Neuronal stem cell (in vitro differentiated cells): ENCODE data around the gene GAR1.

Experiments used
- DNase-seq: peaks from one replicate; pipeline ENCODE4 v3.0.0-alpha.2; 2013; ENCODE audit warnings: low spot score
- H2AFZ ChIP-seq: one replicate; pipeline ENCODE4 v1.6.1; 2013; ENCODE audit warnings: mild to moderate bottlenecking, low read length, inconsistent platforms
- H2AK5ac ChIP-seq: 2 replicates; pipeline ENCODE4 v1.6.1; 2013; ENCODE audit warnings: low read depth, mild to moderate bottlenecking, inconsistent platforms, low read length, moderate library complexity, mixed read lengths
- H2BK120ac ChIP-seq: 2 replicates; pipeline ENCODE4 v1.6.1; 2013; ENCODE audit warnings: low read depth, mild to moderate bottlenecking, inconsistent platforms, low read length, moderate library complexity, mixed read lengths
- H2BK12ac ChIP-seq: one replicate; pipeline ENCODE4 v1.6.1; 2013; ENCODE audit warnings: low read length, inconsistent platforms
- H2BK15ac ChIP-seq: 2 replicates; pipeline ENCODE4 v1.6.1; 2013; ENCODE audit warnings: mild to moderate bottlenecking, low read length, inconsistent platforms, mixed read lengths
- H2BK5ac ChIP-seq: one replicate; pipeline ENCODE4 v1.6.1; 2013; ENCODE audit warnings: inconsistent platforms, mild to moderate bottlenecking, low read length, moderate library complexity
- H3K14ac ChIP-seq: one replicate; pipeline ENCODE4 v1.6.1; 2013; ENCODE audit warnings: low read length, inconsistent platforms
- H3K18ac ChIP-seq: 2 replicates; pipeline ENCODE4 v1.6.1; 2013; ENCODE audit warnings: low read length, inconsistent platforms
- H3K23ac ChIP-seq: 2 replicates; pipeline ENCODE4 v1.6.1; 2013; ENCODE audit warnings: low read depth, mild to moderate bottlenecking, mixed read lengths, low read length, inconsistent platforms; ENCODE audit not compliant: poor library complexity
- H3K27ac ChIP-seq: replicated peaks from 3 replicates; pipeline ENCODE4 v1.5.1; 2013; ENCODE audit warnings: low read length, inconsistent platforms
- H3K27me3 ChIP-seq, 3 experiments: 2 replicates each; pipeline ENCODE4 v1.6.1; 2013; ENCODE audit warnings: low read length in 3 of 3, mild to moderate bottlenecking in 2 of 3, inconsistent platforms in 1 of 3, low read depth in 1 of 3, mixed read lengths in 1 of 3, moderate library complexity in 1 of 3; ENCODE audit not compliant: control insufficient read depth in 3 of 3, insufficient read depth in 3 of 3
- H3K36me3 ChIP-seq, 2 donors: replicated peaks in 1 of 2; 2 replicates each; pipeline ENCODE4 v1.6.1; 2013; ENCODE audit warnings: low read length in 2 of 2; ENCODE audit not compliant: control insufficient read depth in 2 of 2, insufficient read depth in 2 of 2
- H3K4ac ChIP-seq: 2 replicates; pipeline ENCODE4 v1.6.1; 2013; ENCODE audit warnings: inconsistent platforms, mild to moderate bottlenecking, low read length, moderate library complexity
- H3K4me1 ChIP-seq, 2 donors: 1 replicate in 1 of 2; 2 replicates in 1 of 2; pipeline ENCODE4 v1.6.1; 2013; ENCODE audit warnings: low read length in 2 of 2, low read depth in 1 of 2; ENCODE audit not compliant: control insufficient read depth in 2 of 2, insufficient read depth in 1 of 2
- H3K4me2 ChIP-seq: one replicate; pipeline ENCODE4 v1.6.1; 2013; ENCODE audit warnings: mild to moderate bottlenecking, low read length, inconsistent platforms; ENCODE audit not compliant: insufficient read depth, poor library complexity, severe bottlenecking
- H3K4me3 ChIP-seq, 2 donors: 2 replicates each; pipeline ENCODE4 v1.5.1; 2013; ENCODE audit warnings: low read length in 2 of 2, mild to moderate bottlenecking in 2 of 2, inconsistent platforms in 1 of 2, moderate library complexity in 1 of 2
- H3K79me1 ChIP-seq: one replicate; pipeline ENCODE4 v1.6.1; 2013; ENCODE audit warnings: low read depth, mild to moderate bottlenecking, inconsistent platforms, low read length, moderate library complexity
- H3K9ac ChIP-seq: one replicate; pipeline ENCODE4 v1.6.1; 2013; ENCODE audit warnings: mild to moderate bottlenecking, low read depth, low read length, inconsistent platforms; ENCODE audit not compliant: poor library complexity
- H3K9me3 ChIP-seq, 2 donors: replicated peaks in 1 of 2; 2 replicates each; pipeline versions ENCODE3 to v1.6.1; 2013; ENCODE audit warnings: low read length in 2 of 2, mild to moderate bottlenecking in 2 of 2, inconsistent platforms in 1 of 2, low read depth in 1 of 2, mixed read lengths in 1 of 2, moderate library complexity in 1 of 2; ENCODE audit not compliant: control insufficient read depth in 2 of 2, insufficient read depth in 1 of 2
- H4K8ac ChIP-seq: one replicate; pipeline ENCODE4 v1.6.1; 2013; ENCODE audit warnings: low read depth, mild to moderate bottlenecking, inconsistent platforms, low read length, moderate library complexity
- H4K91ac ChIP-seq: one replicate; pipeline ENCODE4 v1.6.1; 2013; ENCODE audit warnings: low read length, low read depth, mild to moderate bottlenecking, inconsistent platforms; ENCODE audit not compliant: poor library complexity
- WGBS, 2 donors: extraction: QIAGEN DNeasy Blood & Tissue Kit; methylation state at CpG; one replicate each; pipeline ENCODE4 v1.1.7; 2013; ENCODE audit warnings: missing lambda C conversion rate in 2 of 2, mixed read lengths in 1 of 2; ENCODE audit not compliant: insufficient read length in 2 of 2, insufficient replicate concordance in 1 of 2; ENCODE audit errors: extremely low coverage in 2 of 2; 5-methylcytosine and 5-hydroxymethylcytosine counted together

Gene GAR1

GRCh38 chr4:109864134-109864533, 48.6 kb downstream of the GAR1 start:
- Histone ChIP-seq H2BK120ac (no peak overlapping the region), H2BK15ac (no peak overlapping the region), H3K27ac (no peak overlapping the region), H2AK5ac (no peak overlapping the region), H2BK12ac (no peak overlapping the region), H2AFZ (no peak overlapping the region), H3K9me3 (peaks cover 0 to 7% of the 10 kb centered on the region in 2 donors), H3K18ac (no peak overlapping the region), H2BK5ac (no peak overlapping the region), H3K27me3 (no peaks in the 10 kb centered on the region), H3K36me3 (no peaks in the 10 kb centered on the region), H4K8ac (no peak overlapping the region), H3K4me3 (no peak overlapping the region), H3K9ac (no peak overlapping the region), H3K79me1 (no peaks in the 10 kb centered on the region), H3K23ac (no peak overlapping the region), H3K14ac (no peak overlapping the region), H3K4me2 (no peak overlapping the region), H4K91ac (no peak overlapping the region), H3K4ac (no peak overlapping the region), H3K4me1 (no peaks in the 10 kb centered on the region)
- no peak for DNase-seq

- no peak overlapping the region for H3K4ac ChIP-seq
- no peak overlapping the region for H4K91ac ChIP-seq
- H3K4me1 ChIP-seq: no peaks in the 10 kb centered on the region
- H3K14ac ChIP-seq: no peak overlapping the region
- H3K9ac ChIP-seq: no peak overlapping the region
- no peak overlapping the region for H3K23ac ChIP-seq
- no peaks in the 10 kb centered on the region for H3K27me3 ChIP-seq
- no peak overlapping the region for H3K4me3 ChIP-seq
- no peak overlapping the region for H2AK5ac ChIP-seq
- H3K36me3 ChIP-seq: no peaks in the 10 kb centered on the region
- H3K79me1 ChIP-seq: no peaks in the 10 kb centered on the region
- H3K27ac ChIP-seq: no peak overlapping the region
- H3K9me3 ChIP-seq: no peaks in the 10 kb centered on the region
- H2BK5ac ChIP-seq: no peak overlapping the region
- H3K4me2 ChIP-seq: no peak overlapping the region
- no peak overlapping the region for H2AFZ ChIP-seq
- H4K8ac ChIP-seq: no peak overlapping the region
- WGBS, 2 donors: no CpG with 5 or more reads among the region's 5 CpGs
- no peak overlapping the region for H2BK15ac ChIP-seq
- DNase-seq: no peak
- no peak overlapping the region for H2BK12ac ChIP-seq
- H2BK120ac ChIP-seq: no peak overlapping the region
- H3K18ac ChIP-seq: no peak overlapping the region
Observed at GRCh38 chr4:109870061-109870460, 54.5 kb downstream of the GAR1 start.

- Histone ChIP-seq H2AFZ (no peak overlapping the region), H4K91ac (no peak overlapping the region), H4K8ac (no peak overlapping the region), H3K14ac (no peak overlapping the region), H2BK120ac (no peak overlapping the region), H3K4me3 (no peak overlapping the region), H3K4me2 (no peak overlapping the region), H3K9me3 (no peaks in the 10 kb centered on the region), H3K36me3 (no peaks in the 10 kb centered on the region), H3K4ac (no peak overlapping the region), H3K27me3 (no peaks in the 10 kb centered on the region), H3K79me1 (no peaks in the 10 kb centered on the region), H2BK5ac (no peak overlapping the region), H3K18ac (no peak overlapping the region), H3K23ac (no peak overlapping the region), H2AK5ac (no peak overlapping the region), H3K27ac (no peak overlapping the region), H3K4me1 (no peaks in the 10 kb centered on the region), H2BK15ac (no peak overlapping the region), H2BK12ac (no peak overlapping the region), H3K9ac (no peak overlapping the region)
- no CpG with 5 or more reads among the region's 2 CpGs for WGBS, 2 donors
- no peak for DNase-seq
Observed at GRCh38 chr4:109872065-109872464, 56.5 kb downstream of the GAR1 start.

- H3K4me3 ChIP-seq: no peak overlapping the region
- H3K18ac ChIP-seq: peak overlapping the region; percentile 33
- no peak overlapping the region for H2AK5ac ChIP-seq
- peak overlapping the region; percentile 39 for H3K14ac ChIP-seq
- no peak overlapping the region for H3K4ac ChIP-seq
- H4K8ac ChIP-seq: no peak overlapping the region
- no peak overlapping the region for H2BK5ac ChIP-seq
- no peak for DNase-seq
- peak overlapping the region; percentile 19 for H2BK120ac ChIP-seq
- no CpG with 5 or more reads among the region's 6 CpGs for WGBS, 2 donors
- peak overlapping the region; percentile 14 for H2BK12ac ChIP-seq
- no peak overlapping the region for H3K9ac ChIP-seq
- H3K4me2 ChIP-seq: no peak overlapping the region
- H3K79me1 ChIP-seq: no peaks in the 10 kb centered on the region
- H3K4me1 ChIP-seq: no peaks in the 10 kb centered on the region
- H2AFZ ChIP-seq: no peak overlapping the region
- no peaks in the 10 kb centered on the region for H3K27me3 ChIP-seq
- no peak overlapping the region for H3K23ac ChIP-seq
- peak overlapping the region; percentile 69 for H2BK15ac ChIP-seq
- no peaks in the 10 kb centered on the region for H3K9me3 ChIP-seq
- H3K27ac ChIP-seq: no peak overlapping the region
- H4K91ac ChIP-seq: no peak overlapping the region
- H3K36me3 ChIP-seq: no peaks in the 10 kb centered on the region
Observed at GRCh38 chr4:109872950-109873656, 57.5 kb downstream of the GAR1 start.
